A549 (cell line): ENCODE data around the gene SLCO4C1.

Source experiments
- CHD4 ChIP-seq: fragments of 200-600 bp; sonication (generic); IDR thresholded peaks from 2 replicates; pipeline ENCODE4 v1.6.1; 2016; ENCODE audit warnings: antibody characterized with exemption, mild to moderate bottlenecking, borderline replicate concordance
- CTCF ChIP-seq: fragments of >200 bp; sonication (Bioruptor Twin); formaldehyde crosslinking; IDR thresholded peaks from 3 replicates; pipeline ENCODE4 v1.5.1; 2016
- EHMT2 ChIP-seq: fragments of 200-600 bp; sonication (generic); IDR thresholded peaks from 2 replicates; pipeline ENCODE4 v1.6.1; 2016; ENCODE audit warnings: antibody characterized with exemption, low read depth, mild to moderate bottlenecking, moderate library complexity
- HEYL ChIP-seq: fragments of 250-450 bp; sonication (Bioruptor Pico); IDR thresholded peaks from 2 replicates; pipeline ENCODE4 v1.8.0; 2021; ENCODE audit warnings: mild to moderate bottlenecking, moderate library complexity
- KDM1A ChIP-seq: fragments of 200-600 bp; sonication (generic); IDR thresholded peaks from 2 replicates; pipeline ENCODE4 v1.6.1; 2016; ENCODE audit warnings: low read depth, mild to moderate bottlenecking
- MAZ ChIP-seq: fragments of 150-350 bp; IDR thresholded peaks from 2 replicates; pipeline ENCODE4 v1.6.1; 2014; ENCODE audit warnings: antibody characterized with exemption, low read depth, low read length, borderline replicate concordance
- NFE2L2 ChIP-seq: fragments of 150-350 bp; conservative IDR thresholded peaks from 2 replicates; pipeline ENCODE4 v1.6.1; 2014; ENCODE audit warnings: low read length
- POLR2A ChIP-seq: IDR thresholded peaks from 2 replicates; pipeline ENCODE4 v1.6.1; 2012; ENCODE audit warnings: mild to moderate bottlenecking, low read length
- RAD21 ChIP-seq, 2 experiments: fragments of >200 bp in 1 of 2; sonication (Bioruptor Twin) in 1 of 2; formaldehyde crosslinking in 1 of 2; IDR thresholded peaks in 1 of 2; conservative IDR thresholded peaks in 1 of 2; 2 replicates in 1 of 2; 3 replicates in 1 of 2; pipeline ENCODE4 v1.6.1; 2012 to 2018; ENCODE audit warnings: inconsistent platforms in 1 of 2
- REST ChIP-seq: fragments of 200-600 bp; sonication (generic); IDR thresholded peaks from 2 replicates; pipeline ENCODE4 v1.6.1; 2016; ENCODE audit warnings: antibody characterized with exemption, mild to moderate bottlenecking, moderate library complexity
- USF2 ChIP-seq: fragments of 450-650 bp; IDR thresholded peaks from 2 replicates; pipeline ENCODE4 v1.6.1; 2014; ENCODE audit warnings: antibody characterized with exemption

GRCh38 chr5:102200861-102201260, 95.2 kb downstream of the SLCO4C1 start:
- no peak for TF ChIP-seq CTCF
- no peak for TF ChIP-seq KDM1A
- no peak for TF ChIP-seq NFE2L2
- no peak for TF ChIP-seq CHD4
- no peak for TF ChIP-seq POLR2A
- no peak for TF ChIP-seq USF2
- TF ChIP-seq RAD21 (conservative IDR thresholded peaks at IDR 0.05 in 1 of 2, IDR thresholded peaks at IDR 0.05 in 1 of 2): no peak
- TF ChIP-seq HEYL (CRISPR knock-in tag): no peak
- no peak for TF ChIP-seq REST
- TF ChIP-seq EHMT2: no peak
- TF ChIP-seq MAZ: no peak
